HCT116 (cell line): ENCODE measurements around the gene OGFOD2. TPM values are rescaled to one million over a fixed set of nuclear protein-coding genes. Genes with fewer than 3 reads are reported as not detected.

Source experiments
- ATAC-seq: fragments of 200-7000 bp; cut with Tn5 transposase; 2 replicates; pipeline ENCODE4 v1.9.1; 2020; ENCODE audit warnings: mild to moderate bottlenecking, moderate library complexity
- BruUV-seq: library from RNA; stranded (reverse); fragments of 400-500 nt; replicated peaks from 2 replicates; lab custom pipeline; 2021; lab: Mats Ljungman, UMichigan
- CTCF ChIA-PET: fragments of 300-600 bp; sonication (Branson Sonifier 250); formaldehyde crosslinking; loops from one replicate; lab custom pipeline; 2021; ENCODE audit warnings: antibody characterized with exemption; lab: Charles Lee
- POLR2A ChIA-PET: fragments of 300-600, 350-600 bp; sonication (Branson Sonifier 250); formaldehyde crosslinking; loops from one replicate; lab custom pipeline; 2021; ENCODE audit warnings: antibody characterized with exemption; lab: Charles Lee
- RAD21 ChIA-PET, 2 experiments: fragments of 300-600 bp; sonication (Branson Sonifier 250); formaldehyde crosslinking; loops; one replicate each; lab custom pipeline; 2023; ENCODE audit warnings: low total read pairs in 2 of 2; ENCODE audit not compliant: uncharacterized antibody in 2 of 2, unreplicated experiment in 2 of 2, low non-redundant PET in 1 of 2; lab: Charles Lee
- DNase-seq: peaks from one replicate; pipeline ENCODE4 v3.0.0-alpha.2; 2010; ENCODE audit warnings: low read depth, low spot score
- H2AFZ ChIP-seq: fragments of 200-600 bp; shearing (Covaris generic), sonication (generic); 2 replicates; pipeline ENCODE4 v1.6.1; 2017; ENCODE audit warnings: low read depth, mixed run types, mixed read lengths, antibody characterized with exemption, low read length; ENCODE audit not compliant: poor library complexity, severe bottlenecking
- H3K27ac ChIP-seq: 2 replicates; pipeline ENCODE4 v1.5.1; 2012; ENCODE audit warnings: low read depth, low read length
- H3K27me3 ChIP-seq: fragments of 200-600 bp; sonication (generic); 2 replicates; pipeline ENCODE4 v1.6.1; 2016; ENCODE audit warnings: mixed run types, low read length, mixed read lengths; ENCODE audit not compliant: insufficient read depth
- H3K36me3 ChIP-seq, 2 experiments: fragments of 200-500 bp in 1 of 2; fragments of 200-600 bp in 1 of 2; sonication (Bioruptor generic) in 1 of 2; sonication (generic) in 1 of 2; 2 replicates each; pipeline versions ENCODE4 v1.5.1 to v1.6.1; 2014 to 2016; ENCODE audit warnings: low read length in 2 of 2, inconsistent platforms in 1 of 2, mixed read lengths in 1 of 2, mixed run types in 1 of 2; ENCODE audit not compliant: insufficient read depth in 2 of 2, control insufficient read depth in 1 of 2
- H3K4me1 ChIP-seq, 2 experiments: fragments of 200-600 bp in 1 of 2; sonication (generic) in 1 of 2; 2 replicates each; pipeline versions ENCODE4 v1.5.1 to v1.6.1; 2012 to 2017; ENCODE audit warnings: low read length in 2 of 2, inconsistent platforms in 1 of 2, mild to moderate bottlenecking in 1 of 2, mixed read lengths in 1 of 2, mixed run types in 1 of 2, moderate library complexity in 1 of 2; ENCODE audit not compliant: insufficient read depth in 2 of 2, control insufficient read depth in 1 of 2
- H3K4me2 ChIP-seq: fragments of 200-600 bp; sonication (generic); 2 replicates; pipeline ENCODE4 v1.6.1; 2017; ENCODE audit warnings: mixed run types, low read length, mixed read lengths
- H3K4me3 ChIP-seq, 2 experiments: fragments of 200-600 bp in 1 of 2; sonication (generic) in 1 of 2; replicated peaks in 1 of 2; 2 replicates each; pipeline ENCODE4 v1.5.1; 2011 to 2016; ENCODE audit warnings: low read length in 2 of 2, control low read depth in 1 of 2, low read depth in 1 of 2, mild to moderate bottlenecking in 1 of 2, mixed read lengths in 1 of 2, mixed run types in 1 of 2
- H3K79me2 ChIP-seq: fragments of 200-600 bp; sonication (generic); 2 replicates; pipeline ENCODE4 v1.6.1; 2017; ENCODE audit warnings: mild to moderate bottlenecking, mixed run types, low read length, moderate library complexity, mixed read lengths; ENCODE audit not compliant: insufficient read depth
- H3K9ac ChIP-seq: fragments of 200-600 bp; sonication (generic); 2 replicates; pipeline ENCODE4 v1.6.1; 2016; ENCODE audit warnings: low read length, mixed read lengths
- H3K9me2 ChIP-seq: fragments of 200-600 bp; sonication (generic), shearing (Covaris generic); 2 replicates; pipeline ENCODE4 v1.6.1; 2017; ENCODE audit warnings: mixed run types, mild to moderate bottlenecking, moderate library complexity; ENCODE audit not compliant: insufficient read depth
- H3K9me3 ChIP-seq, 2 experiments: fragments of 200-500 bp in 1 of 2; fragments of 200-600 bp in 1 of 2; sonication (Bioruptor generic) in 1 of 2; sonication (generic) in 1 of 2; 2 replicates each; pipeline ENCODE4 v1.6.1; 2014 to 2017; ENCODE audit warnings: low read length in 2 of 2, mixed read lengths in 2 of 2, inconsistent platforms in 1 of 2, low read depth in 1 of 2, mild to moderate bottlenecking in 1 of 2, mixed run types in 1 of 2, moderate library complexity in 1 of 2; ENCODE audit not compliant: control insufficient read depth in 1 of 2, insufficient read depth in 1 of 2
- H4K20me1 ChIP-seq: fragments of 200-600 bp; sonication (generic), shearing (Covaris generic); 2 replicates; pipeline ENCODE4 v1.6.1; 2017; ENCODE audit warnings: mixed run types, mild to moderate bottlenecking, moderate library complexity; ENCODE audit not compliant: insufficient read depth
- EGR1 ChIP-seq: IDR thresholded peaks from 2 replicates; pipeline ENCODE4 v1.6.1; 2012; ENCODE audit warnings: low read depth
- EZH2 ChIP-seq: fragments of 200-600 bp; sonication (generic); IDR thresholded peaks from 2 replicates; pipeline ENCODE4 v1.6.1; 2017; ENCODE audit warnings: antibody characterized with exemption, mixed run types
- POLR2AphosphoS5 ChIP-seq: IDR thresholded peaks from 2 replicates; pipeline ENCODE4 v1.6.1; 2011; ENCODE audit warnings: mild to moderate bottlenecking, low read depth, low read length, moderate library complexity
- SRF ChIP-seq: IDR thresholded peaks from 2 replicates; pipeline ENCODE4 v1.6.1; 2012; ENCODE audit warnings: low read depth
- ZFX ChIP-seq: fragments of 450-650 bp; IDR thresholded peaks from 2 replicates; pipeline ENCODE4 v1.6.1; 2017
- intact Hi-C: fragments of 100-400 bp; cut with micrococcal nuclease; formaldehyde crosslinking; loops from 2 replicates; pipeline ENCODE4 v1.10.0; 2022
- total RNA-seq: library from RNA; stranded (reverse); gene quantifications from one replicate; pipeline ENCODE4 v1.2.1, GENCODE V29; 2021; ENCODE audit not compliant: unreplicated experiment
- TF ChIP-seq, protein P1 (sequence below): IDR thresholded peaks from 2 replicates; pipeline ENCODE4 v1.6.1; 2011; ENCODE audit warnings: mild to moderate bottlenecking, low read length, moderate library complexity; ENCODE audit not compliant: insufficient replicate concordance; ENCODE audit errors: extremely low read depth
- TF ChIP-seq, protein P2 (sequence below): IDR thresholded peaks from 2 replicates; pipeline ENCODE4 v1.6.1; 2012
- TF ChIP-seq, protein P3 (sequence below), 3 experiments: fragments of 200-600 bp in 1 of 3; sonication (generic) in 1 of 3; IDR thresholded peaks in 2 of 3; conservative IDR thresholded peaks in 1 of 3; 2 replicates each; pipeline ENCODE4 v1.5.1; 2012 to 2017; ENCODE audit warnings: low read depth in 2 of 3, low read length in 2 of 3, antibody characterized with exemption in 1 of 3, borderline replicate concordance in 1 of 3, control low read depth in 1 of 3, mild to moderate bottlenecking in 1 of 3, mixed read lengths in 1 of 3, mixed run types in 1 of 3, moderate library complexity in 1 of 3; ENCODE audit not compliant: insufficient read depth in 1 of 3
- TF ChIP-seq, protein P4 (sequence below): IDR thresholded peaks from 2 replicates; pipeline ENCODE4 v1.6.1; 2012

Gene OGFOD2
- total RNA-seq, 1 experiment from 2014 or later: 29.5 TPM

DNA sequence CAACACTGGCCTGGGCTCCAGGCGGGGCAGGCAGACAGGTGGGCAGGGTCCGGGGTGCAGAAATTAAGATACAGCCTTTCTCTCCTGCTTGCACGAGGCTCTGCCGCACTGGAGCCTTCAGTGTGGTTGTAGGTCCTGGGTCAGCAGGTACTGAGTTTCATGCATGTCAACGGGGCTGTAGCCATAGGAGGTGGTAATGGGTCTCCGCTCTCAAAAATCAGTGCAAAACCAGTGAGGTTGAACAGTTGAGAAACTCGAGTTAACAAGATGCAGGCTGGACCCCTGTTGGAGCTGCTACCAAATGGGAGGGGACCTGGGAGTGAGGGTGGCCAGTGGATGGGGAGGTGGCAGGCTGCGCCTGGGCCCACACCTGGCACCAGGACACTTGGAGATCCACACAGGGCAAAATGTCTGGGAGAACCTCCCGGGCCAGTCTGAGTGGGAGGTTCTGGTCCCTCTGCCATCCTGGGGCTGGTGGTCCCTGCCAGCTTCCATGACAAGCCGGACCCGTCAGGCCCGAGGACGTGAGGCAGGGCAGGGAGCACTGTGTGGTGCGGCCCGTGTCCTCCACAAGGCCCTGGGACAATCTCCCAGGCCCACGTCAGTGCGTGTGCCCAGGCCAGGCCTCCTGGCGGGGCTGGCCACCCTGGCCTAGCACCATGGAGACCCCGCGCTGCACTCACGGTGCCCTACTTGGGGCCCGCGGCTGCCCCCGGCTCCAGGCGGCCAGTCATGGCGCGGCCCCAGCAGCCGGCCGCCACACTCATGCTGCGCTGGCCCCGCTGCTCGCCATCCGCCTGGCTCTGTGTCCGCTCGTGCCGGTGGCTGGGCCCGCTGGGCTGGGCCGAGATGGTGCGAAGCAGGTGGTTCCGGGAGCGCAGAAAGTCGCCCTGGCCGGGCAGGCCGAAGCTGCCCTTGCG is 10.6 kb downstream of the OGFOD2 start:
- Histone ChIP-seq H3K4me2 (no peak overlapping the region), H3K9ac (no peak overlapping the region)
- TF ChIP-seq POLR2AphosphoS5 (peak; percentile 10; the same call in 1 of the 2 replicates), ZFX (no peak; the same call in 1 of the 2 replicates)
- TF ChIP-seq, all 23 proteins: peak for 1
- intact Hi-C loops: no loop called here
- Histone ChIP-seq H3K4me1 (peaks cover 6 to 11% of the 10 kb centered on the region in 2 experiments; a peak in 3 of 4 replicates), H3K9me3 (no peaks in the 10 kb centered on the region), H3K4me3 (no peak overlapping the region), H3K27ac (no peak overlapping the region), H4K20me1 (no peaks in the 10 kb centered on the region), H3K36me3 (peaks cover 0 to 2% of the 10 kb centered on the region in 2 experiments; a peak in 2 of 4 replicates), H3K9me2 (no peaks in the 10 kb centered on the region), H3K27me3 (no peaks in the 10 kb centered on the region), H2AFZ (no peak overlapping the region), H3K79me2 (peaks cover 19% of the 10 kb centered on the region)
- POLR2A ChIA-PET: interaction anchor here (1.2 kb wide), 1 partner anchor 14 kb away, joined by 3 read pairs; no protein-coding TSS in a partner anchor
- DNase-seq: no peak
- BruUV-seq: no TSS peak
- CTCF ChIA-PET: no interaction called here
- no peak for ATAC-seq
- RAD21 ChIA-PET: no interaction called here

DNA sequence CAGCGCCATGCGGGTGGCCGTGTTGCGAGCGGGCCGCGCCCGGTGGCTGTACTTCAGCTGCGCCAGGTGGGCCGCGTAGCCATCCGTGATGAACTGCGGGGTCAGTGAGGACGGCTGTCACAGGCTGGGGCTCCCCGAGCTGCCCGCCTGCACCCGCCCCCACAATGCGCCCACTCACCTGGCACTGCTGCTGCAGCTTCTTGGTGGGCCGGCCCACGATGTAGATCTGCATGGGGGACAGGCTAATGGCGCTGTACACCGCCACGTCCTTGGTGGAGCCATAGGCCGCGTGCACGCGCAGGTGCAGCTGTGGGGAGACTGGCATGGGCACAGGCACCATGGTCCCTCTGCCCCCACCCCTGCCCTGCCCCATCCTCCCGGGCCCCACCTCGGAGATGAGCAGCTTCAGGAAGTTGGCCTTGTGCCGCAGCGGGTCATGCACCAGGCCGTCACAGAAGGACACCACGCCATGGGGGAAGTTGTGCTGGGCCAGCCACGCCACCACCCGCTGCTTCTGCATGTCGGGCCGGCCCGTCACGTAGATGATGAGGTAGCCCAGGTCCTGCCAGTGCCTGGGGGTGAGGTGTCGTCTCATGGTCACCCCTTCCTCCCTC is 11.3 kb downstream of the OGFOD2 start:
- no peak overlapping the region for H2AFZ ChIP-seq
- ATAC-seq (no peak), DNase-seq (no peak)
- ChIA-PET RAD21 (no interaction called here), POLR2A (no interaction called here), CTCF (no interaction called here)
- H3K9me2 ChIP-seq: no peaks in the 10 kb centered on the region
- intact Hi-C loops: no loop called here
- no peak overlapping the region for H3K27ac ChIP-seq
- no TSS peak for BruUV-seq
- peaks cover 6 to 11% of the 10 kb centered on the region in 2 experiments; a peak in 3 of 4 replicates for H3K4me1 ChIP-seq
- TF ChIP-seq EZH2 (no peak), SRF (no peak), POLR2AphosphoS5 (no peak), EGR1 (no peak), ZFX (no peak)
- TF ChIP-seq, protein P1, sequence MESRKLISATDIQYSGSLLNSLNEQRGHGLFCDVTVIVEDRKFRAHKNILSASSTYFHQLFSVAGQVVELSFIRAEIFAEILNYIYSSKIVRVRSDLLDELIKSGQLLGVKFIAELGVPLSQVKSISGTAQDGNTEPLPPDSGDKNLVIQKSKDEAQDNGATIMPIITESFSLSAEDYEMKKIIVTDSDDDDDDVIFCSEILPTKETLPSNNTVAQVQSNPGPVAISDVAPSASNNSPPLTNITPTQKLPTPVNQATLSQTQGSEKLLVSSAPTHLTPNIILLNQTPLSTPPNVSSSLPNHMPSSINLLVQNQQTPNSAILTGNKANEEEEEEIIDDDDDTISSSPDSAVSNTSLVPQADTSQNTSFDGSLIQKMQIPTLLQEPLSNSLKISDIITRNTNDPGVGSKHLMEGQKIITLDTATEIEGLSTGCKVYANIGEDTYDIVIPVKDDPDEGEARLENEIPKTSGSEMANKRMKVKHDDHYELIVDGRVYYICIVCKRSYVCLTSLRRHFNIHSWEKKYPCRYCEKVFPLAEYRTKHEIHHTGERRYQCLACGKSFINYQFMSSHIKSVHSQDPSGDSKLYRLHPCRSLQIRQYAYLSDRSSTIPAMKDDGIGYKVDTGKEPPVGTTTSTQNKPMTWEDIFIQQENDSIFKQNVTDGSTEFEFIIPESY: no peak
- TF ChIP-seq, protein P2, sequence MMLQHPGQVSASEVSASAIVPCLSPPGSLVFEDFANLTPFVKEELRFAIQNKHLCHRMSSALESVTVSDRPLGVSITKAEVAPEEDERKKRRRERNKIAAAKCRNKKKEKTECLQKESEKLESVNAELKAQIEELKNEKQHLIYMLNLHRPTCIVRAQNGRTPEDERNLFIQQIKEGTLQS: no peak
- TF ChIP-seq, protein P3, sequence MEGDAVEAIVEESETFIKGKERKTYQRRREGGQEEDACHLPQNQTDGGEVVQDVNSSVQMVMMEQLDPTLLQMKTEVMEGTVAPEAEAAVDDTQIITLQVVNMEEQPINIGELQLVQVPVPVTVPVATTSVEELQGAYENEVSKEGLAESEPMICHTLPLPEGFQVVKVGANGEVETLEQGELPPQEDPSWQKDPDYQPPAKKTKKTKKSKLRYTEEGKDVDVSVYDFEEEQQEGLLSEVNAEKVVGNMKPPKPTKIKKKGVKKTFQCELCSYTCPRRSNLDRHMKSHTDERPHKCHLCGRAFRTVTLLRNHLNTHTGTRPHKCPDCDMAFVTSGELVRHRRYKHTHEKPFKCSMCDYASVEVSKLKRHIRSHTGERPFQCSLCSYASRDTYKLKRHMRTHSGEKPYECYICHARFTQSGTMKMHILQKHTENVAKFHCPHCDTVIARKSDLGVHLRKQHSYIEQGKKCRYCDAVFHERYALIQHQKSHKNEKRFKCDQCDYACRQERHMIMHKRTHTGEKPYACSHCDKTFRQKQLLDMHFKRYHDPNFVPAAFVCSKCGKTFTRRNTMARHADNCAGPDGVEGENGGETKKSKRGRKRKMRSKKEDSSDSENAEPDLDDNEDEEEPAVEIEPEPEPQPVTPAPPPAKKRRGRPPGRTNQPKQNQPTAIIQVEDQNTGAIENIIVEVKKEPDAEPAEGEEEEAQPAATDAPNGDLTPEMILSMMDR (IDR thresholded peaks at IDR 0.05 in 2 of 3, conservative IDR thresholded peaks at IDR 0.05 in 1 of 3; ENCODE audit: borderline replicate concordance in 1 of 3, insufficient read depth in 1 of 3, low read depth in 2 of 3, low read length in 2 of 3): no peak
- TF ChIP-seq, protein P4, sequence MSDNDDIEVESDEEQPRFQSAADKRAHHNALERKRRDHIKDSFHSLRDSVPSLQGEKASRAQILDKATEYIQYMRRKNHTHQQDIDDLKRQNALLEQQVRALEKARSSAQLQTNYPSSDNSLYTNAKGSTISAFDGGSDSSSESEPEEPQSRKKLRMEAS: no peak
- no peaks in the 10 kb centered on the region for H4K20me1 ChIP-seq
- no peak overlapping the region for H3K4me3 ChIP-seq
- peaks cover 11% of the 10 kb centered on the region for H3K79me2 ChIP-seq
- no peak overlapping the region for H3K9ac ChIP-seq
- H3K4me2 ChIP-seq: no peak overlapping the region
- H3K9me3 ChIP-seq: no peaks in the 10 kb centered on the region
- H3K27me3 ChIP-seq: no peaks in the 10 kb centered on the region
- H3K36me3 ChIP-seq: peaks cover 0 to 2% of the 10 kb centered on the region in 2 experiments; a peak in 2 of 4 replicates
